ENCODE results near the gene MBD2. TPM values are rescaled to one million over a fixed set of nuclear protein-coding genes. Genes with fewer than 3 reads are reported as not detected.
"Not testable (repeated sequence)": the region's sequence is repeated elsewhere in the genome, so short reads cannot be mapped to it uniquely, and the experiment has no call there.

Gene MBD2
- total RNA-seq, 1 donor from 2014 or later = 26.7 TPM

DNA sequence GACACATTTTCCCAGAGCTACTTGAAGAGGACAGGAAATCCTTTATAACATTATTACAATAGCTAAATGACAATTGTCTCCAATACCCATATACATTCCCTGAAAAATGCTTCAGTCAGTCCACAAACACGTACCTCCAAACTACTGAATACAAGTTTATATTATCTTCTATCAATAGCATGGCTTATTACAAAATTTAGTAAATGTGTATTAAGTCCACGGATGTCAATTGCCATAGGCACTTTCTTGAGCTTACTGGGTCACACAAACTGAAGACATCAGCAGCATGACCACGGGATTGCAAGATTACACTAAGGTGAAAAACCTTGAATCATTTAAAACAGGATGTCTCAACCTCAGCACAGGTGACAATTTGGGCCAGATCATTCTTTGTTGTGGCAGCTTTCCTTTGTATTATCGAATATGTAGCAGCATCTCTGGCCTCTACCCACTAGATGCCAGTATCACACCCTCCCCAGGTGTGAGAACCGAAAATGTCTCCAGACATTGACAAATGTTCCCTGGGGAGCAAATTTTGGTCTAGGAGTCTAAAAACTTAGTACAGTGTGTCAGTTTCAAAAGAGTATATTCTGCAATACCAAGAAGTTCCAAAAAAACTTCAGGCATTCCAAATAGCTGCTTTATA lies 1.4 kb downstream of the MBD2 start:
- H3K36me3 ChIP-seq (ENCODE audit: control insufficient read depth, insufficient read depth, low read length) = no peaks in the 10 kb centered on the region
- no peak for DNase-seq (ENCODE audit: low read depth)
- peak overlapping the region; percentile 89 for H3K4me3 ChIP-seq (ENCODE audit: low read depth, low read length)
- TF ChIP-seq, protein P1, sequence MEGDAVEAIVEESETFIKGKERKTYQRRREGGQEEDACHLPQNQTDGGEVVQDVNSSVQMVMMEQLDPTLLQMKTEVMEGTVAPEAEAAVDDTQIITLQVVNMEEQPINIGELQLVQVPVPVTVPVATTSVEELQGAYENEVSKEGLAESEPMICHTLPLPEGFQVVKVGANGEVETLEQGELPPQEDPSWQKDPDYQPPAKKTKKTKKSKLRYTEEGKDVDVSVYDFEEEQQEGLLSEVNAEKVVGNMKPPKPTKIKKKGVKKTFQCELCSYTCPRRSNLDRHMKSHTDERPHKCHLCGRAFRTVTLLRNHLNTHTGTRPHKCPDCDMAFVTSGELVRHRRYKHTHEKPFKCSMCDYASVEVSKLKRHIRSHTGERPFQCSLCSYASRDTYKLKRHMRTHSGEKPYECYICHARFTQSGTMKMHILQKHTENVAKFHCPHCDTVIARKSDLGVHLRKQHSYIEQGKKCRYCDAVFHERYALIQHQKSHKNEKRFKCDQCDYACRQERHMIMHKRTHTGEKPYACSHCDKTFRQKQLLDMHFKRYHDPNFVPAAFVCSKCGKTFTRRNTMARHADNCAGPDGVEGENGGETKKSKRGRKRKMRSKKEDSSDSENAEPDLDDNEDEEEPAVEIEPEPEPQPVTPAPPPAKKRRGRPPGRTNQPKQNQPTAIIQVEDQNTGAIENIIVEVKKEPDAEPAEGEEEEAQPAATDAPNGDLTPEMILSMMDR (IDR thresholded peaks at IDR 0.05; ENCODE audit: insufficient read depth, low read length, poor library complexity, severe bottlenecking) = peak; percentile 34
- no peaks in the 10 kb centered on the region for H3K27me3 ChIP-seq (ENCODE audit: control insufficient read depth, insufficient read depth, low read length)

DNA sequence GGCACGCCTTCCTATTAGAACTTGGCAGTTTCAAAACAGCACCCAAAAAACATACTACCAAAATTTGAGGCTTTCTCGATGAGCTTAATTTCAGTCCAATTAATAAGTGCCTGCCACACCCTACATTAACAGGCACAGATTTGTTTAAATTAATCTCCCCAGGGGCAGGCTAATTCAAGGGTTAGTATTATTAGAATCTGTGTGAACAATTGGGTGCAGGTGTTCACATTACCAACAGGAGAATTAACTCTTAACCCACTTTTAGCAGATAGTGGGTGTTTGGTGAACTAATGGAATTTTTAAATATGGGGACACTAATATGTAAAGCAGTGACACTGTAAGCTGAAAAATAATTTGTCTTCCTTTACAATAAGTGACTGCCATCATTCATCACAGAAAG lies 4.1 kb downstream of the MBD2 start:
- DNase-seq (ENCODE audit: low read depth) = no peak
- H3K27me3 ChIP-seq (ENCODE audit: control insufficient read depth, insufficient read depth, low read length) = no peaks in the 10 kb centered on the region
- no peaks in the 10 kb centered on the region for H3K36me3 ChIP-seq (ENCODE audit: control insufficient read depth, insufficient read depth, low read length)
- TF ChIP-seq, protein P1 (IDR thresholded peaks at IDR 0.05; ENCODE audit: insufficient read depth, low read length, poor library complexity, severe bottlenecking) = no peak
- no peak overlapping the region for H3K4me3 ChIP-seq (ENCODE audit: low read depth, low read length)

DNA sequence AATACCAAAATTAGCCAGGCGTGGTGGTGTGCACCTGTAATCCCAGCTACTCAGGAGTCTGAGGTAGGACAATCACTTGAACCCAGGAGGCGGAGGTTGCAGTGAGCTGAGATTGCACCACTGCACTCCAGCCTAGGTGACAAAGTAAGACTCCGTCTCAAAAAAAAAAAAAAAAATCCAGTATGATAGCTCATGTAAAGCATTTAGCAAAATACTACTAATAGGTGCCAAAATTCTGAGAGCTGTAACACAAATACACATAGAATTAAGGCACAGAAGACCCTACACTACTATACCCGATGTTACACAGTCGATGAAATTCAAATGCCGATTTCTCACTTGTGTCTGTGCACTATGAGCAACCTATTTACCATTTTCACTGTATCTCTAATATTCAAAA lies 5.7 kb downstream of the MBD2 start:
- H3K4me3 ChIP-seq (ENCODE audit: low read depth, low read length) = not testable (repeated sequence)

DNA sequence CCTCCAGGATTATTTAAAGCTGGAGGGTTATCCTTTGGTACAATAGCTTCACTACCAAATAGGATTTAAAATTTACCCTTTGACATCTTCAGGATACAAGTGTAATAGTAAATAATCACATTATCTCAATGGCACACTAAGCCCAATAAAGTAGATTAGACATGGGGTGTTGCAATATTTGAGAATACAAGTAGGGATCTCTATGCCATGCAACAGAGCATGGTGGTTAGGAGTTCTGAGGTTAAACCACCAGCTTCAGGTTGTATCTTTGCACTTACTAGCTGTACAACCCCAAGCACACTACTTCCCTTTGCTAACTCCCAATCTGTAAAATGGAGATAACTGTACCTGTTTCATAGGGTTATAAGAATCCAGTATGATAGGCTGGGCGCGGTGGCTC lies 6.2 kb downstream of the MBD2 start:
- Histone ChIP-seq H3K36me3 (ENCODE audit: control insufficient read depth, insufficient read depth, low read length) (no peaks in the 10 kb centered on the region), H3K27me3 (ENCODE audit: control insufficient read depth, insufficient read depth, low read length) (no peaks in the 10 kb centered on the region), H3K4me3 (ENCODE audit: low read depth, low read length) (no peak overlapping the region)
- DNase-seq (ENCODE audit: low read depth) = no peak
- TF ChIP-seq, protein P1 (IDR thresholded peaks at IDR 0.05; ENCODE audit: insufficient read depth, low read length, poor library complexity, severe bottlenecking) = no peak

More for the DNA sequence above, 5.7 kb downstream of the MBD2 start:
- H3K27me3 ChIP-seq (ENCODE audit: control insufficient read depth, insufficient read depth, low read length); DNase-seq (ENCODE audit: low read depth); H3K36me3 ChIP-seq (ENCODE audit: control insufficient read depth, insufficient read depth, low read length): not testable (repeated sequence)

DNA sequence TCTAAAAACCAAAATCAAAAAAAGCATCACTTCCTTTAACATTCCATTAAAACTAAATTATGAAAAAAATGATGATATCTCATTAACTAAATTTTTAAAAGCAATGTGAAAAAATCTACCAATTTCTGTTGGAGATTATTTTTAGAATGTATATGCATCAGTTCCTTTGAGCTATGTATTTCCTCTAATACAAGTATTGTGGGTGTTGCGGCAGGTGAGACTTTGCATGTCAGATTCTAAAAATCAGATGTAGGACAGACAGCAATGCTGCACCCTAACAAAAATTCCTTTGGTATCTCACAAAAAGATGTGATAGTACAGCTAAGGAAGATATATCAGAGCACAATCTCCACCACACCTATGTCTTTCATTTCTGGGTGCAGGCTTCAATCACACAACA lies 6.8 kb downstream of the MBD2 start:
- DNase-seq (ENCODE audit: low read depth) = no peak
- TF ChIP-seq, protein P1 (IDR thresholded peaks at IDR 0.05; ENCODE audit: insufficient read depth, low read length, poor library complexity, severe bottlenecking) = no peak
- H3K36me3 ChIP-seq (ENCODE audit: control insufficient read depth, insufficient read depth, low read length) = no peaks in the 10 kb centered on the region
- no peaks in the 10 kb centered on the region for H3K27me3 ChIP-seq (ENCODE audit: control insufficient read depth, insufficient read depth, low read length)
- no peak overlapping the region for H3K4me3 ChIP-seq (ENCODE audit: low read depth, low read length)

DNA sequence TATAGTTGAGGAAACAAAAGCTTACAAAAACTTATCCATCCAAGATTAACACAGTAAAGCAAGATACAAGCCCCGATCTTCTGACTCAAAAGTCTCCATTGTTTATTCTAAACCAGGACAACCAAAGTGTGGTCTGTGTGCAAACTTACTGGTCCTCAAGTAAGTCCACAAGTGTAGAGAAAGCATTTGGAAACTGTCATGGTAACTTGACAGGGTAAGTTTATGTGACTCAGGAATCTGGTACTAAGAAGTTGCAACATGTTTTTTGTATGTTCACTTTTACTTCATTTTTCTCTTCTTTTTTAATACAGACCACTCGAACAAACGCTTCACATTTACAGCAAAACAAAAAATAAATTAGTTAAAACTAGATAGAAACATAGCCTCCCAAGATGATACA lies 9.4 kb downstream of the MBD2 start:
- DNase-seq (ENCODE audit: low read depth) = no peak
- no peak overlapping the region for H3K4me3 ChIP-seq (ENCODE audit: low read depth, low read length)
- no peaks in the 10 kb centered on the region for H3K36me3 ChIP-seq (ENCODE audit: control insufficient read depth, insufficient read depth, low read length)
- TF ChIP-seq, protein P1 (IDR thresholded peaks at IDR 0.05; ENCODE audit: insufficient read depth, low read length, poor library complexity, severe bottlenecking) = no peak
- H3K27me3 ChIP-seq (ENCODE audit: control insufficient read depth, insufficient read depth, low read length) = no peaks in the 10 kb centered on the region
